Ascending aorta (tissue), 2 donors: Measurements from ENCODE around the gene PTPRO. TPM values are rescaled to one million over a fixed set of nuclear protein-coding genes. Genes with fewer than 3 reads are reported as not detected.

Experiments
- DNase-seq, 2 donors: peaks; one replicate each; pipeline ENCODE4 v3.0.0-alpha.2; 2019; ENCODE audit warnings: low spot score in 2 of 2
- H3K27ac ChIP-seq, 2 donors: fragments of 200-600 bp; sonication (generic); one replicate each; pipeline ENCODE4 v1.5.1; 2016 to 2017; ENCODE audit warnings: mild to moderate bottlenecking in 1 of 2
- H3K27me3 ChIP-seq: fragments of 200-600 bp; sonication (generic); one replicate; pipeline ENCODE4 v1.5.1; 2017
- H3K36me3 ChIP-seq, 2 donors: fragments of 200-600 bp; sonication (generic); one replicate each; pipeline ENCODE4 v1.5.1; 2016
- H3K4me1 ChIP-seq, 2 donors: fragments of 200-600 bp; sonication (generic); one replicate each; pipeline ENCODE4 v1.5.1; 2016 to 2017; ENCODE audit warnings: mild to moderate bottlenecking in 1 of 2
- H3K4me3 ChIP-seq, 2 donors: fragments of 200-600 bp; sonication (generic); one replicate each; pipeline ENCODE4 v1.5.1; 2016 to 2017; ENCODE audit warnings: mild to moderate bottlenecking in 1 of 2
- H3K9me3 ChIP-seq, 2 donors: fragments of 200-600 bp; sonication (generic); one replicate each; pipeline ENCODE4 v1.5.1; 2016
- intact Hi-C: fragments of 100-400 bp; cut with DNase I; formaldehyde crosslinking; loops from one replicate; pipeline ENCODE4 v1.15.1; 2023
- total RNA-seq: library from RNA; depleted of rRNA; stranded (reverse); fragments of >200 nt; gene quantifications from one replicate; pipeline ENCODE4 v1.1.0, GENCODE V29; 2016
- TF ChIP-seq, protein P1 (sequence below), 3 experiments: fragments of 200-600 bp in 2 of 3; fragments of 450-650 bp in 1 of 3; sonication (generic) in 2 of 3; IDR thresholded peaks; one replicate each; pipeline ENCODE4 v1.5.1; 2016 to 2019; ENCODE audit warnings: antibody characterized with exemption in 3 of 3, mild to moderate bottlenecking in 1 of 3, moderate library complexity in 1 of 3

The PTPRO gene
- total RNA-seq, 1 donor from 2014 or later = 0.11 TPM

DNA sequence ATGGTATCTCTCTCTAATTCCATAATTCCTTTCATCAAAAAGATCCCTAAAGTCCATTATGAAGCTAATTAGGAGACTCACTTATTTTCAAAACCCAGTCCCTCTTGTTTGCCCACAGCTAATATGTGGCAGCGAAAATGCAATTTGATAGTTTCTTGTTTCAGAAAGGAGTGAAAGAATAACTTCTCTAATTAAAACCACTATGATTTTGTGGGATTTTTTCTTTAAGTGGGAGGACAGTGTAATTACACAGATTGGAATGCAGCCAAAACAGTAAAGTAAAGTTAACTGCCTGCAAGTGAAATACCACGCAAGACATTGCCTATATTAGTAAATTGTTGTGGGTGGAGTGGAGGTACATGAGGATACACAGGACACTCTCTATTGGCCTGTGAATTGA lies 50.0 kb downstream of the PTPRO start:
- DNase-seq = no peak
- H3K27ac ChIP-seq = no peak overlapping the region
- intact Hi-C loops = no loop called here
- H3K4me3 ChIP-seq = no peak overlapping the region
- H3K27me3 ChIP-seq = no peaks in the 10 kb centered on the region
- peaks cover 17 to 18% of the 10 kb centered on the region in 2 donors for H3K9me3 ChIP-seq
- H3K4me1 ChIP-seq = no peaks in the 10 kb centered on the region
- TF ChIP-seq, protein P1, sequence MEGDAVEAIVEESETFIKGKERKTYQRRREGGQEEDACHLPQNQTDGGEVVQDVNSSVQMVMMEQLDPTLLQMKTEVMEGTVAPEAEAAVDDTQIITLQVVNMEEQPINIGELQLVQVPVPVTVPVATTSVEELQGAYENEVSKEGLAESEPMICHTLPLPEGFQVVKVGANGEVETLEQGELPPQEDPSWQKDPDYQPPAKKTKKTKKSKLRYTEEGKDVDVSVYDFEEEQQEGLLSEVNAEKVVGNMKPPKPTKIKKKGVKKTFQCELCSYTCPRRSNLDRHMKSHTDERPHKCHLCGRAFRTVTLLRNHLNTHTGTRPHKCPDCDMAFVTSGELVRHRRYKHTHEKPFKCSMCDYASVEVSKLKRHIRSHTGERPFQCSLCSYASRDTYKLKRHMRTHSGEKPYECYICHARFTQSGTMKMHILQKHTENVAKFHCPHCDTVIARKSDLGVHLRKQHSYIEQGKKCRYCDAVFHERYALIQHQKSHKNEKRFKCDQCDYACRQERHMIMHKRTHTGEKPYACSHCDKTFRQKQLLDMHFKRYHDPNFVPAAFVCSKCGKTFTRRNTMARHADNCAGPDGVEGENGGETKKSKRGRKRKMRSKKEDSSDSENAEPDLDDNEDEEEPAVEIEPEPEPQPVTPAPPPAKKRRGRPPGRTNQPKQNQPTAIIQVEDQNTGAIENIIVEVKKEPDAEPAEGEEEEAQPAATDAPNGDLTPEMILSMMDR (IDR thresholded peaks at IDR 0.05) = no peak
- no peaks in the 10 kb centered on the region for H3K36me3 ChIP-seq

DNA sequence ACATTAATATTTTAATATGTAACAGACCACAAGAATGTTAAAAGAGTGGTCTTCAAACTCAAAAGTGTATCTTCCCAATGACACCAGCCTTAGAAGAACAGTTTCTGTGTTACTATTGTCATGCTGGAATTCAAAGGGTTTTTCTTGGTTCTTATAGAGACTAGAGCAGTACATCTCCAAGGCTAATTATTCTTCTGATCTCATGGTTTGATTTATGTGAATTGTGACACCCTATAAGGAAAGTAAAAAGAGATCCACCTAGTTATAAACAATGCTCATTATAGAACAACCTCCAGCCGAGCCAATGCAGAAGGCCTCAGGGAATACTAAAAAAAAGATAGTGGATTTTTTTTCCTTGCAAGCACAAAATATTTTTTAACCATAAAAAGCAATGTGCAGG lies 65.5 kb downstream of the PTPRO start:
- Histone ChIP-seq H3K9me3 (no peaks in the 10 kb centered on the region), H3K4me1 (peaks cover 0 to 12% of the 10 kb centered on the region in 2 donors), H3K27me3 (no peaks in the 10 kb centered on the region), H3K4me3 (no peak overlapping the region), H3K36me3 (no peaks in the 10 kb centered on the region), H3K27ac (peak overlapping the region in 1 of 2 donors; percentile 30)
- intact Hi-C loops = no loop called here
- no peak for DNase-seq
- TF ChIP-seq, protein P1 (IDR thresholded peaks at IDR 0.05) = no peak

GRCh38 chr12:15389561-15389960 lies 67.3 kb downstream of the PTPRO start:
- peaks cover 0 to 12% of the 10 kb centered on the region in 2 donors for H3K4me1 ChIP-seq
- peak overlapping the region in 1 of 2 donors; percentile 16 for H3K27ac ChIP-seq
- intact Hi-C loops = no loop called here
- no peaks in the 10 kb centered on the region for H3K9me3 ChIP-seq
- H3K4me3 ChIP-seq = no peak overlapping the region
- no peaks in the 10 kb centered on the region for H3K36me3 ChIP-seq
- DNase-seq = no peak
- H3K27me3 ChIP-seq = no peaks in the 10 kb centered on the region
- TF ChIP-seq, protein P1 (IDR thresholded peaks at IDR 0.05) = no peak

GRCh38 chr12:15393037-15393436 lies 70.7 kb downstream of the PTPRO start:
- intact Hi-C loops = loop anchor here (10.0 kb wide), 1 partner anchor 182 kb away; no protein-coding TSS in a partner anchor
- no peak for DNase-seq
- TF ChIP-seq, protein P1 (IDR thresholded peaks at IDR 0.05) = no peak

DNA sequence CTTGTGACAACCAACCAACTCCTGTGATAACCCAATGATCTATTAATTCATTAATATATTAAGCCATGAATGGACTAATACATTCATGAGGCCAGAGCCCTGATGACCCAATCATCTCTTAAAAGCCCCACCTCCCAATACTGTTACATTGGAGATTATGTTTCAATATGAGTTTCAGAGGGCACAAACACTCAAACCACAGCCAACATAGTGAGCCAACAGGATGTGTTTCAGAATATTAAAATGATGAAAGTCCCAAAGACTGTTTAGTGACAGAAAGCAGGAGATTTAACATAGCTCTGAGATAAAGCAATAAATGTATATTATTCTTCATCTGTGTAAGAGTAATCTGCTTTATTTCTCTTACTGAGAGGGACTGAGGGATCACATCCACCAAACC lies 71.7 kb downstream of the PTPRO start:
- TF ChIP-seq, protein P1 (IDR thresholded peaks at IDR 0.05) = no peak
- Histone ChIP-seq H3K4me3 (no peak overlapping the region), H3K36me3 (no peaks in the 10 kb centered on the region), H3K9me3 (no peaks in the 10 kb centered on the region), H3K27me3 (no peaks in the 10 kb centered on the region), H3K27ac (no peak overlapping the region), H3K4me1 (peaks cover 0 to 12% of the 10 kb centered on the region in 2 donors)
- intact Hi-C loops = loop anchor here (10.0 kb wide), 1 partner anchor 181 kb away; no protein-coding TSS in a partner anchor
- DNase-seq = no peak

More at GRCh38 chr12:15393037-15393436, 70.7 kb downstream of the PTPRO start:
- H3K36me3 ChIP-seq = no peaks in the 10 kb centered on the region
- no peak overlapping the region for H3K4me3 ChIP-seq
- peaks cover 0 to 12% of the 10 kb centered on the region in 2 donors for H3K4me1 ChIP-seq
- H3K27me3 ChIP-seq = no peaks in the 10 kb centered on the region
- H3K9me3 ChIP-seq = no peaks in the 10 kb centered on the region
- H3K27ac ChIP-seq = no peak overlapping the region

- Histone ChIP-seq H3K27me3 (no peaks in the 10 kb centered on the region), H3K9me3 (no peaks in the 10 kb centered on the region), H3K36me3 (no peaks in the 10 kb centered on the region), H3K4me3 (no peak overlapping the region), H3K4me1 (peaks cover 0 to 3% of the 10 kb centered on the region in 2 donors), H3K27ac (peak overlapping the region; percentile 27 to 34)
- TF ChIP-seq, protein P1 (IDR thresholded peaks at IDR 0.05) = no peak
- DNase-seq = no peak
- intact Hi-C loops = loop anchor here (5.0 kb wide), 1 partner anchor 127 kb away; no protein-coding TSS in a partner anchor
Measured at GRCh38 chr12:15404485-15404884, 82.2 kb downstream of the PTPRO start.
